A549 (cell line): Measurements from ENCODE around the gene MOK. TPM values are rescaled to one million over a fixed set of nuclear protein-coding genes. Genes with fewer than 3 reads are reported as not detected.
"Not testable (repeated sequence)": the region's sequence is repeated elsewhere in the genome, so short reads cannot be mapped to it uniquely, and the experiment has no call there.

Experiments
- ATAC-seq, 2 experiments: fragments of 200-7000 bp in 1 of 2; fragments of >200 bp in 1 of 2; cut with Nextera tagmentation in 1 of 2; cut with Tn5 transposase in 1 of 2; 3 replicates each; pipeline versions ENCODE4 v1.8.0 to v1.9.1; 2018 to 2020; ENCODE audit warnings: mild to moderate bottlenecking in 1 of 2, moderate library complexity in 1 of 2
- CTCF ChIA-PET: fragments of 300-600 bp; sonication (Branson Sonifier 250); formaldehyde crosslinking; extraction: SDS; loops from one replicate; lab custom pipeline; 2021; ENCODE audit warnings: antibody characterized with exemption, inconsistent platforms; lab: Yijun Ruan, JAX
- POLR2A ChIA-PET: fragments of 350-600 bp; formaldehyde crosslinking; extraction: SDS; loops from one replicate; lab custom pipeline; 2021; ENCODE audit warnings: antibody characterized with exemption, inconsistent platforms; lab: Yijun Ruan, JAX
- DNase-seq, 2 experiments: peaks; one replicate each; pipeline versions ENCODE4 v3.0.0 to v3.0.0-alpha.2; 2011 to 2016; ENCODE audit warnings: low read depth in 1 of 2, low spot score in 1 of 2
- FAIRE-seq: peaks from 2 replicates; lab custom pipeline; 2011; peaks lifted over from hg19 to GRCh38; lab: Jason Lieb, UNC
- H3K27ac ChIP-seq, 2 experiments: fragments of >200 bp; sonication (Bioruptor Twin); formaldehyde crosslinking; 3 replicates each; pipeline ENCODE4 v1.5.1; 2016 to 2017
- H3K4me1 ChIP-seq: fragments of >200 bp; sonication (Bioruptor Twin); formaldehyde crosslinking; 3 replicates; pipeline ENCODE4 v1.6.1; 2016
- H3K4me2 ChIP-seq: fragments of >200 bp; sonication (Bioruptor Twin); formaldehyde crosslinking; 3 replicates; pipeline ENCODE4 v1.6.1; 2016
- H3K4me3 ChIP-seq: fragments of >200 bp; sonication (Bioruptor Twin); formaldehyde crosslinking; 3 replicates; pipeline ENCODE4 v1.5.1; 2016
- H3K9me3 ChIP-seq: fragments of >200 bp; sonication (Bioruptor Twin); formaldehyde crosslinking; 3 replicates; pipeline ENCODE4 v1.6.1; 2016
- BHLHE40 ChIP-seq: IDR thresholded peaks from 2 replicates; pipeline ENCODE4 v1.6.1; 2012; ENCODE audit warnings: low read depth, low read length, inconsistent platforms
- CBX2 ChIP-seq: fragments of 200-600 bp; sonication (generic); IDR thresholded peaks from 2 replicates; pipeline ENCODE4 v1.6.1; 2016; ENCODE audit warnings: low read depth, mild to moderate bottlenecking, borderline replicate concordance
- CHD2 ChIP-seq: fragments of 150-350 bp; IDR thresholded peaks from 2 replicates; pipeline ENCODE4 v1.6.1; 2014; ENCODE audit warnings: low read length; ENCODE audit not compliant: partially characterized antibody
- EHMT2 ChIP-seq: fragments of 200-600 bp; sonication (generic); IDR thresholded peaks from 2 replicates; pipeline ENCODE4 v1.6.1; 2016; ENCODE audit warnings: antibody characterized with exemption, low read depth, mild to moderate bottlenecking, moderate library complexity
- ESRRA ChIP-seq: fragments of 150-350 bp; IDR thresholded peaks from 2 replicates; pipeline ENCODE4 v1.6.1; 2014; ENCODE audit warnings: mild to moderate bottlenecking, low read length, borderline replicate concordance
- KDM1A ChIP-seq: fragments of 200-600 bp; sonication (generic); IDR thresholded peaks from 2 replicates; pipeline ENCODE4 v1.6.1; 2016; ENCODE audit warnings: low read depth, mild to moderate bottlenecking
- KDM5A ChIP-seq: fragments of 200-600 bp; sonication (generic); IDR thresholded peaks from 2 replicates; pipeline ENCODE4 v1.6.1; 2016; ENCODE audit warnings: antibody characterized with exemption, mild to moderate bottlenecking
- MAFK ChIP-seq: fragments of 450-650 bp; IDR thresholded peaks from 2 replicates; pipeline ENCODE4 v1.6.1; 2014; ENCODE audit not compliant: partially characterized antibody
- NPAS2 ChIP-seq: fragments of 250-450 bp; sonication (Bioruptor Pico); IDR thresholded peaks from 2 replicates; pipeline ENCODE4 v1.8.0; 2022; ENCODE audit warnings: mild to moderate bottlenecking, moderate library complexity, borderline replicate concordance
- SMC3 ChIP-seq: fragments of >200 bp; sonication (Bioruptor Twin); formaldehyde crosslinking; IDR thresholded peaks from 3 replicates; pipeline ENCODE4 v1.6.1; 2018; ENCODE audit warnings: inconsistent platforms
- SREBF2 ChIP-seq: fragments of 450-650 bp; IDR thresholded peaks from 2 replicates; pipeline ENCODE4 v1.6.1; 2014; ENCODE audit warnings: mild to moderate bottlenecking, moderate library complexity
- ZSCAN20 ChIP-seq: fragments of 250-450 bp; sonication (Bioruptor Pico); IDR thresholded peaks from 2 replicates; pipeline ENCODE4 v1.8.0; 2022; ENCODE audit warnings: mild to moderate bottlenecking, moderate library complexity
- WGBS: methylation state at CpG from one replicate; pipeline ENCODE4 v1.1.6; 2017; ENCODE audit errors: missing lambda C conversion rate; 5-methylcytosine and 5-hydroxymethylcytosine counted together
- polyA plus RNA-seq, 4 experiments: library from polyadenylated mRNA; depleted of rRNA in 3 of 4; stranded (reverse); fragments of >200 nt; fragmentation: RNase III in 1 of 4; extraction: RNeasy Plus Mini Kit Qiagen cat#74134 plus additional on column Dnase treatment in 1 of 4; gene quantifications; 2 replicates in 3 of 4; 3 replicates in 1 of 4; pipeline ENCODE4 v1.2.3, GENCODE V29; 2011 to 2017
- TF ChIP-seq, protein P1 (sequence below): fragments of 150-350 bp; IDR thresholded peaks from 2 replicates; pipeline ENCODE4 v1.6.1; 2014; ENCODE audit warnings: low read depth, mild to moderate bottlenecking, low read length
- TF ChIP-seq, protein P2 (sequence below): fragments of >200 bp; sonication (Bioruptor Twin); formaldehyde crosslinking; IDR thresholded peaks from 3 replicates; pipeline ENCODE4 v1.6.1; 2016
- TF ChIP-seq, protein P3 (sequence below): fragments of 250-450 bp; sonication (Bioruptor Pico); IDR thresholded peaks from 2 replicates; pipeline ENCODE4 v1.5.0; 2020; ENCODE audit warnings: low read depth, mild to moderate bottlenecking, moderate library complexity
- TF ChIP-seq, protein P4 (sequence below): IDR thresholded peaks from 2 replicates; pipeline ENCODE4 v1.6.1; 2012
- TF ChIP-seq, protein P5 (sequence below): fragments of >200 bp; sonication (Bioruptor Twin); formaldehyde crosslinking; IDR thresholded peaks from 3 replicates; pipeline ENCODE4 v1.5.1; 2016
- TF ChIP-seq, protein P6 (sequence below): fragments of 200-600 bp; sonication (generic); IDR thresholded peaks from 2 replicates; pipeline ENCODE4 v1.6.1; 2016; ENCODE audit warnings: antibody characterized with exemption, mild to moderate bottlenecking, moderate library complexity

The MOK gene
- polyA plus RNA-seq, 2 of the 4 experiments (the other 2 are of a cell fraction): 12.6 to 18.5 TPM

DNA sequence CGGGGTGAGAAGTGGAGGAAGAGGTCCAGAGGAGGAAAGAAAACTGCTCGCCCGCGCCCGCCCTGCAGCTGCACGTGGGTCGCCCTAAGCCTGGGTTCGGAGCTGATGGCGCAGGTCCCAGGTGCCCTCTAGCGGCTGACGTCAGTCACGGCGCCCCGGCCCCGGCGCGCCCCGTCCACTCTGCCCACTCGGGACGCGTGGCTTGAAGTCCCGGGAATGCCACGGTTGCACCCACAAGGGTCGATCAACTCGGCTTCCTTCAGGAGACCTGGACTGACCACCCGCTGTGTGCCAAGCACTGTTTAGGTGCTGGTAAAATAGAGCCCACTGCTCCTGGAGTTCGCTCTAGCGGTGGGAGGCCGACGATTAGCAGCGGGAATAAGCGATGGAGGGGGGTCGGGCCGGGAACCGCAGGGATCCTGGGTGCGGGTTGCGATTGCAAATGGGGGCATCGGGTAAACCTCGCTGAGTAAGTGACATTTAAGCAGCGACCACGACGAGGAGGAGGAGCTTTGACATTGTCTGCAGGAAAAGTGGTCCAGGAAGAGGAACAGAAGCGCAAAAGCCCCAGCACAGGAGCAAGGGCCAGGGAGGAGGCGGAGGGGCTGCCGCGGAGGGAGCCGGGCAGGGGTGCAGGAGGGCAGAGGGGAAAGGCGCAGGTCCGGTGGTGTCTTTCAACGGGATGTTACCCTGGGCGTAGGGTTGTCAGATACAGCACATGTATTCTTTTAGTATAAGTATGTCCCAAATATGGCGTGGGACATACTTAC is 9.5 kb upstream of the MOK start (continued):
- TF ChIP-seq, protein P1, sequence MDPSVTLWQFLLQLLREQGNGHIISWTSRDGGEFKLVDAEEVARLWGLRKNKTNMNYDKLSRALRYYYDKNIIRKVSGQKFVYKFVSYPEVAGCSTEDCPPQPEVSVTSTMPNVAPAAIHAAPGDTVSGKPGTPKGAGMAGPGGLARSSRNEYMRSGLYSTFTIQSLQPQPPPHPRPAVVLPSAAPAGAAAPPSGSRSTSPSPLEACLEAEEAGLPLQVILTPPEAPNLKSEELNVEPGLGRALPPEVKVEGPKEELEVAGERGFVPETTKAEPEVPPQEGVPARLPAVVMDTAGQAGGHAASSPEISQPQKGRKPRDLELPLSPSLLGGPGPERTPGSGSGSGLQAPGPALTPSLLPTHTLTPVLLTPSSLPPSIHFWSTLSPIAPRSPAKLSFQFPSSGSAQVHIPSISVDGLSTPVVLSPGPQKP: no peak
- TF ChIP-seq, protein P2, sequence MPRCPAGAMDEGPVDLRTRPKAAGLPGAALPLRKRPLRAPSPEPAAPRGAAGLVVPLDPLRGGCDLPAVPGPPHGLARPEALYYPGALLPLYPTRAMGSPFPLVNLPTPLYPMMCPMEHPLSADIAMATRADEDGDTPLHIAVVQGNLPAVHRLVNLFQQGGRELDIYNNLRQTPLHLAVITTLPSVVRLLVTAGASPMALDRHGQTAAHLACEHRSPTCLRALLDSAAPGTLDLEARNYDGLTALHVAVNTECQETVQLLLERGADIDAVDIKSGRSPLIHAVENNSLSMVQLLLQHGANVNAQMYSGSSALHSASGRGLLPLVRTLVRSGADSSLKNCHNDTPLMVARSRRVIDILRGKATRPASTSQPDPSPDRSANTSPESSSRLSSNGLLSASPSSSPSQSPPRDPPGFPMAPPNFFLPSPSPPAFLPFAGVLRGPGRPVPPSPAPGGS: no peak
- TF ChIP-seq KDM1A: no peak
- peak; percentile 96 for TF ChIP-seq SMC3
- TF ChIP-seq ZSCAN20: no peak
- TF ChIP-seq SREBF2: no peak
- TF ChIP-seq, protein P3, sequence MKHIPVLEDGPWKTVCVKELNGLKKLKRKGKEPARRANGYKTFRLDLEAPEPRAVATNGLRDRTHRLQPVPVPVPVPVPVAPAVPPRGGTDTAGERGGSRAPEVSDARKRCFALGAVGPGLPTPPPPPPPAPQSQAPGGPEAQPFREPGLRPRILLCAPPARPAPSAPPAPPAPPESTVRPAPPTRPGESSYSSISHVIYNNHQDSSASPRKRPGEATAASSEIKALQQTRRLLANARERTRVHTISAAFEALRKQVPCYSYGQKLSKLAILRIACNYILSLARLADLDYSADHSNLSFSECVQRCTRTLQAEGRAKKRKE (CRISPR knock-in tag): no peak

DNA sequence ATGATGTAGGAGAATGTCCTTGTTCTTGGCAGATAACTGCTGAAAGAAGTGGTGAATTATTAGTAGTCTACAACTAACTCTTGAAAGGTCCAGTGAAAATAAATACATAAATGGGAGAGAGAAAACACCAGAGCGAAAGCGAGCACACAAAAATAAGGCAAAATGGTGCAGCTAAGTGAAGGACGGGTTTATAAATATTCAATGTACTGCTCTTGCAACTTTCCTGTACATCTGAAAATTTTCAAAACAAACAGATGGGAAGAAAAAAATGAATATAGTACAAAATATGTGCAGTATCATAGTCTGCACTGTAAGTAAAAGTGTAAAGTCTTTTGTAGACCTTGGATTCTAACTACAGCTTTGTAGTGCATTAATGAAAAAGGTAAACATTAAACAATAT is 1.3 kb downstream of the MOK start:
- DNase-seq (no peak), FAIRE-seq (no peak), ATAC-seq (no peak)
- Histone ChIP-seq H3K4me1 (peaks cover 9% of the 10 kb centered on the region; the same call in 1 of the 3 replicates), H3K9me3 (no peaks in the 10 kb centered on the region), H3K4me2 (peak overlapping the region; percentile 89)
- ChIA-PET POLR2A (no interaction called here), CTCF (interaction anchor here (0.6 to 6.1 kb wide), 6 partner anchors 9 to 195 kb away, joined by 4 to 36 read pairs (median 4); no protein-coding TSS in a partner anchor)
- WGBS: 83% methylated on average over 3 of the region's 3 CpGs
- TF ChIP-seq EHMT2 (no peak), CHD2 (no peak), KDM5A (no peak), NPAS2 (no peak)
- TF ChIP-seq, all 56 proteins: peak for 0
- peak overlapping the region; percentile 87; the same call in 1 of the 3 replicates for H3K4me3 ChIP-seq
- no peak overlapping the region for H3K27ac ChIP-seq

DNA sequence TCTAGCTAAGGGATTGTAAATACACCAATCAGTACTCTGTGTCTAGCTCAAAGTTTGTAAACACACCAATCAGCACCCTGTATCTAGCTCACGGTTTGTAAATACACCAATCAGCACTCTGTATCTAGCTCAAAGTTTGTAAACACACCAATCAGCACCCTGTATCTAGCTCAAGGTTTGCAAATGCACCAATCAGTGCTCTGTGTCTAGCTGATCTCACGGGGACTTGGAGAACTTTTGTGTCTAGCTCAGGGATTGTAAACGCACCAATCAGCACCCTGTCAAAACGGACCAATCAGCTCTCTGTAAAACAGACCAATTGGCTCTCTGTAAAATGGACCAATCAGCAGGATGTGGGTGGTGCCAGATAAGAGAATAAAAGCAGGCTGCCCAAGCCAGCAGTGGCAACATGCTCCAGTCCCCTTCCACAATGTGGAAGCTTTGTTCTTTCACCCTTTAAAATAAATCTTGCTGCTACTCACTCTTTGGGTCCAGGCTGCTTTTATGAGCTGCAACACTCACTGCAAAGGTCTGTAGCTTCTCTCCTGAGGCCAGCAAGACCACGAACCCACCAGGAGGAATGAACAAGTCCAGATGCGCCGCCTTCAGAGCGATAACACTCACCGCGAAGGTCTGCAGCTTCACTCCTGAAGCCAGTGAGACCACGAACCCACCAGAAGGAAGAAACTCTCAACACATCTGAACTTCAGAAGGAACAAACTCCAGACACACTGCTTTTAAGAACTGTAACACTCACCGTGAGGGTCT is 6.5 kb downstream of the MOK start:
- 91% methylated on average over 12 of the region's 12 CpGs for WGBS
- FAIRE-seq, H3K9me3 ChIP-seq, ATAC-seq, DNase-seq, H3K4me2 ChIP-seq, H3K4me3 ChIP-seq, POLR2A ChIA-PET, H3K27ac ChIP-seq: not testable (repeated sequence)
- CTCF ChIA-PET: interaction anchor here (1.3 to 2.2 kb wide), 2 partner anchors 18 to 77 kb away, joined by 3 to 8 read pairs; no protein-coding TSS in a partner anchor
- TF ChIP-seq MAFK: peak; percentile 1
- H3K4me1 ChIP-seq: peaks cover 26% of the 10 kb centered on the region

DNA sequence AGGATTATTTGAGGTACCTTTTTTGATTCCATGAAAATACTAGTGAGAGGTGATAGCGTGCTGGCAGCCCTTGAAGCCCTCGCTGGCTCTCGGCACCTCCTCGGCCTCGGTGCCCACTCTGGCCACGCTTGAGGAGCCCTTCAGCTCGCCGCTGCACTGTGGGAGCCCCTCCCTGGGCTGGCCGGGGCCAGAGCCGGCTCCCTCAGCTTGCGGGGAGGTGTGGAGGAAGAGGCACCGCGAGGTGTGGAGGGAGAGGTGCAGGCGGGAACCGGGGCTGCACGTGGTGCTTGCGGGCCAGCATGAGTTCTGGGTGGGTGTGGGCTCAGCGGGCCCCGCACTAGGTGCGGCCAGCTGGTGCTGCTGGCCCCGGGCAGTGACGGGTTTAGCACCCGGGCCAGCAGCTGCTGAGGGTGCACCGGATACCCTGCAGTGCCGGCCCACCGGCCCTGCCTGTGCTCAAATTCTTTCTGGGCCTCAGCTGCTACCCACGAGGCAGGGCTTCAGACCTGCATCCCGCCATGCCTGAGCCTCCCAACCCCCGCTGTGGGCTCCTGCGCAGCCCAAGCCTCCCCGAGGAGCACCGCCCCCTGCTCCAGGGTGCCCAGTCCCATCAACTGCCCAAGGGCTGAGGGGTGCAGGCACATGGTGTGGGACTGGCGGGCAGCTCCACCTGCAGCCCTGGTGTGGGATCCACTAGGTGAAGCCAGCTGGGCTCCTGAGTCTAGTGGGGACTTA is 7.4 kb downstream of the MOK start:
- WGBS: 96% methylated on average over 32 of the region's 33 CpGs
- Histone ChIP-seq H3K9me3 (no peaks in the 10 kb centered on the region), H3K4me1 (peaks cover 25% of the 10 kb centered on the region), H3K4me3 (no peak overlapping the region), H3K4me2 (no peak overlapping the region), H3K27ac (no peak overlapping the region)
- ATAC-seq: no peak
- no peak for FAIRE-seq
- ChIA-PET POLR2A (no interaction called here), CTCF (interaction anchor here (0.7 to 2.7 kb wide), 4 partner anchors 11 to 76 kb away, joined by 3 to 9 read pairs (median 6); no protein-coding TSS in a partner anchor)
- no peak for DNase-seq
- TF ChIP-seq, protein P4, sequence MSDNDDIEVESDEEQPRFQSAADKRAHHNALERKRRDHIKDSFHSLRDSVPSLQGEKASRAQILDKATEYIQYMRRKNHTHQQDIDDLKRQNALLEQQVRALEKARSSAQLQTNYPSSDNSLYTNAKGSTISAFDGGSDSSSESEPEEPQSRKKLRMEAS: no peak
- TF ChIP-seq ESRRA (no peak), BHLHE40 (no peak), CBX2 (no peak)
- TF ChIP-seq, protein P5, sequence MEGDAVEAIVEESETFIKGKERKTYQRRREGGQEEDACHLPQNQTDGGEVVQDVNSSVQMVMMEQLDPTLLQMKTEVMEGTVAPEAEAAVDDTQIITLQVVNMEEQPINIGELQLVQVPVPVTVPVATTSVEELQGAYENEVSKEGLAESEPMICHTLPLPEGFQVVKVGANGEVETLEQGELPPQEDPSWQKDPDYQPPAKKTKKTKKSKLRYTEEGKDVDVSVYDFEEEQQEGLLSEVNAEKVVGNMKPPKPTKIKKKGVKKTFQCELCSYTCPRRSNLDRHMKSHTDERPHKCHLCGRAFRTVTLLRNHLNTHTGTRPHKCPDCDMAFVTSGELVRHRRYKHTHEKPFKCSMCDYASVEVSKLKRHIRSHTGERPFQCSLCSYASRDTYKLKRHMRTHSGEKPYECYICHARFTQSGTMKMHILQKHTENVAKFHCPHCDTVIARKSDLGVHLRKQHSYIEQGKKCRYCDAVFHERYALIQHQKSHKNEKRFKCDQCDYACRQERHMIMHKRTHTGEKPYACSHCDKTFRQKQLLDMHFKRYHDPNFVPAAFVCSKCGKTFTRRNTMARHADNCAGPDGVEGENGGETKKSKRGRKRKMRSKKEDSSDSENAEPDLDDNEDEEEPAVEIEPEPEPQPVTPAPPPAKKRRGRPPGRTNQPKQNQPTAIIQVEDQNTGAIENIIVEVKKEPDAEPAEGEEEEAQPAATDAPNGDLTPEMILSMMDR: no peak
- TF ChIP-seq, protein P6, sequence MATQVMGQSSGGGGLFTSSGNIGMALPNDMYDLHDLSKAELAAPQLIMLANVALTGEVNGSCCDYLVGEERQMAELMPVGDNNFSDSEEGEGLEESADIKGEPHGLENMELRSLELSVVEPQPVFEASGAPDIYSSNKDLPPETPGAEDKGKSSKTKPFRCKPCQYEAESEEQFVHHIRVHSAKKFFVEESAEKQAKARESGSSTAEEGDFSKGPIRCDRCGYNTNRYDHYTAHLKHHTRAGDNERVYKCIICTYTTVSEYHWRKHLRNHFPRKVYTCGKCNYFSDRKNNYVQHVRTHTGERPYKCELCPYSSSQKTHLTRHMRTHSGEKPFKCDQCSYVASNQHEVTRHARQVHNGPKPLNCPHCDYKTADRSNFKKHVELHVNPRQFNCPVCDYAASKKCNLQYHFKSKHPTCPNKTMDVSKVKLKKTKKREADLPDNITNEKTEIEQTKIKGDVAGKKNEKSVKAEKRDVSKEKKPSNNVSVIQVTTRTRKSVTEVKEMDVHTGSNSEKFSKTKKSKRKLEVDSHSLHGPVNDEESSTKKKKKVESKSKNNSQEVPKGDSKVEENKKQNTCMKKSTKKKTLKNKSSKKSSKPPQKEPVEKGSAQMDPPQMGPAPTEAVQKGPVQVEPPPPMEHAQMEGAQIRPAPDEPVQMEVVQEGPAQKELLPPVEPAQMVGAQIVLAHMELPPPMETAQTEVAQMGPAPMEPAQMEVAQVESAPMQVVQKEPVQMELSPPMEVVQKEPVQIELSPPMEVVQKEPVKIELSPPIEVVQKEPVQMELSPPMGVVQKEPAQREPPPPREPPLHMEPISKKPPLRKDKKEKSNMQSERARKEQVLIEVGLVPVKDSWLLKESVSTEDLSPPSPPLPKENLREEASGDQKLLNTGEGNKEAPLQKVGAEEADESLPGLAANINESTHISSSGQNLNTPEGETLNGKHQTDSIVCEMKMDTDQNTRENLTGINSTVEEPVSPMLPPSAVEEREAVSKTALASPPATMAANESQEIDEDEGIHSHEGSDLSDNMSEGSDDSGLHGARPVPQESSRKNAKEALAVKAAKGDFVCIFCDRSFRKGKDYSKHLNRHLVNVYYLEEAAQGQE: no peak
